BLaER1 treated with 17β-estradiol and CSF1 and Interleukin-3, amounts not matched to agents 10 nM and 100 nM (cell line): Measurements from ENCODE around the gene DAB2IP.

ENCODE experiments used
- H3K27ac ChIP-seq, 11 experiments: shearing (Covaris generic); formaldehyde crosslinking; 2 replicates each; pipeline ENCODE4 v1.8.1; 2022
- H3K27me3 ChIP-seq, 11 experiments: shearing (Covaris generic); formaldehyde crosslinking; 2 replicates each; pipeline ENCODE4 v1.8.1; 2022
- H3K36me3 ChIP-seq, 11 experiments: shearing (Covaris generic); formaldehyde crosslinking; 2 replicates each; pipeline ENCODE4 v1.8.1; 2022
- H3K4me1 ChIP-seq, 10 experiments: shearing (Covaris generic); formaldehyde crosslinking; 2 replicates each; pipeline ENCODE4 v1.8.1; 2022
- H3K4me2 ChIP-seq, 11 experiments: shearing (Covaris generic); formaldehyde crosslinking; 2 replicates each; pipeline ENCODE4 v1.8.1; 2022
- H3K4me3 ChIP-seq, 10 experiments: shearing (Covaris generic); formaldehyde crosslinking; 2 replicates each; pipeline ENCODE4 v1.8.1; 2022
- H3K9ac ChIP-seq, 11 experiments: shearing (Covaris generic); formaldehyde crosslinking; 2 replicates each; pipeline ENCODE4 v1.8.1; 2022
- H3K9me3 ChIP-seq, 11 experiments: shearing (Covaris generic); formaldehyde crosslinking; replicated peaks in 1 of 11; 2 replicates each; pipeline ENCODE4 v1.8.1; 2022
- H4K20me1 ChIP-seq, 11 experiments: shearing (Covaris generic); formaldehyde crosslinking; 2 replicates each; pipeline ENCODE4 v1.8.1; 2022
- Cebpa-rat ChIP-seq, 11 experiments: shearing (Covaris generic); IDR thresholded peaks; 2 replicates each; pipeline ENCODE4 v1.8.1; 2022

DAB2IP gene

GRCh38 chr9:121689461-121690157 lies 38.2 kb downstream of the DAB2IP start:
- no peak overlapping the region for H3K4me3 ChIP-seq
- no peak overlapping the region for H3K9ac ChIP-seq
- no peak overlapping the region for H3K27ac ChIP-seq
- H3K9me3 ChIP-seq = no peaks in the 10 kb centered on the region
- H3K4me1 ChIP-seq = peaks cover 4 to 35% (median 20%) of the 10 kb centered on the region in 10 experiments; a peak in 17 of 20 replicates
- TF ChIP-seq Cebpa-rat (IDR thresholded peaks at IDR 0.05) = no peak
- no peaks in the 10 kb centered on the region for H3K27me3 ChIP-seq
- H3K4me2 ChIP-seq = no peak overlapping the region
- peaks cover 0 to 52% (median 17%) of the 10 kb centered on the region in 11 experiments; a peak in 13 of 22 replicates for H4K20me1 ChIP-seq
- no peaks in the 10 kb centered on the region for H3K36me3 ChIP-seq

- H4K20me1 ChIP-seq = peaks cover 0 to 59% (median 17%) of the 10 kb centered on the region in 11 experiments; a peak in 13 of 22 replicates
Measured at GRCh38 chr9:121690316-121690715, 38.9 kb downstream of the DAB2IP start.

GRCh38 chr9:121690766-121691165 lies 39.3 kb downstream of the DAB2IP start:
- Histone ChIP-seq H3K9ac (no peak overlapping the region), H3K4me3 (no peak overlapping the region), H3K27me3 (no peaks in the 10 kb centered on the region), H3K4me1 (peaks cover 4 to 36% (median 20%) of the 10 kb centered on the region in 10 experiments; a peak in 17 of 20 replicates), H3K4me2 (no peak overlapping the region), H3K27ac (no peak overlapping the region), H3K36me3 (no peaks in the 10 kb centered on the region), H4K20me1 (peaks cover 0 to 56% (median 17%) of the 10 kb centered on the region in 11 experiments; a peak in 13 of 22 replicates), H3K9me3 (no peaks in the 10 kb centered on the region)
- no peak for TF ChIP-seq Cebpa-rat (IDR thresholded peaks at IDR 0.05)

More at GRCh38 chr9:121690316-121690715, 38.9 kb downstream of the DAB2IP start:
- peaks cover 4 to 36% (median 20%) of the 10 kb centered on the region in 10 experiments; a peak in 17 of 20 replicates for H3K4me1 ChIP-seq
- H3K27me3 ChIP-seq = no peaks in the 10 kb centered on the region
- H3K4me3 ChIP-seq = no peak overlapping the region
- H3K4me2 ChIP-seq = no peak overlapping the region
- H3K36me3 ChIP-seq = no peaks in the 10 kb centered on the region
- no peak for TF ChIP-seq Cebpa-rat (IDR thresholded peaks at IDR 0.05)
- no peak overlapping the region for H3K27ac ChIP-seq
- H3K9ac ChIP-seq = no peak overlapping the region
- H3K9me3 ChIP-seq = no peaks in the 10 kb centered on the region

- Histone ChIP-seq H3K27me3 (no peaks in the 10 kb centered on the region), H3K36me3 (no peaks in the 10 kb centered on the region), H3K4me2 (no peak overlapping the region; a peak in 1 of 22 replicates), H3K27ac (no peak overlapping the region), H3K4me3 (no peak overlapping the region), H3K9me3 (no peaks in the 10 kb centered on the region), H3K9ac (no peak overlapping the region), H4K20me1 (peaks cover 0 to 54% (median 20%) of the 10 kb centered on the region in 11 experiments; a peak in 12 of 22 replicates), H3K4me1 (peaks cover 7 to 39% (median 28%) of the 10 kb centered on the region in 10 experiments; a peak in 19 of 20 replicates)
- no peak for TF ChIP-seq Cebpa-rat (IDR thresholded peaks at IDR 0.05)
Measured at GRCh38 chr9:121691890-121692289, 40.5 kb downstream of the DAB2IP start.

- Histone ChIP-seq H3K36me3 (no peaks in the 10 kb centered on the region), H3K27me3 (peaks cover 0 to 8% (median 2%) of the 10 kb centered on the region in 11 experiments; a peak in 10 of 22 replicates), H3K9ac (no peak overlapping the region; a peak in 1 of 22 replicates), H4K20me1 (peaks cover 0 to 52% (median 20%) of the 10 kb centered on the region in 11 experiments; a peak in 13 of 22 replicates), H3K27ac (no peak overlapping the region), H3K4me2 (peak overlapping the region; percentile 30 to 52 (median 38); a peak in 20 of 22 replicates), H3K4me1 (peaks cover 13 to 43% (median 35%) of the 10 kb centered on the region in 10 experiments; a peak in 19 of 20 replicates), H3K9me3 (no peaks in the 10 kb centered on the region), H3K4me3 (no peak overlapping the region)
- no peak for TF ChIP-seq Cebpa-rat (IDR thresholded peaks at IDR 0.05)
Measured at GRCh38 chr9:121692606-121693387, 41.4 kb downstream of the DAB2IP start.

- H3K9ac ChIP-seq = peak overlapping the region in 1 of 11 experiments; percentile 19; a peak in 1 of 22 replicates
- H3K27ac ChIP-seq = no peak overlapping the region
- peaks cover 0 to 14% (median 7%) of the 10 kb centered on the region in 11 experiments; a peak in 15 of 22 replicates for H3K27me3 ChIP-seq
- no peak for TF ChIP-seq Cebpa-rat (IDR thresholded peaks at IDR 0.05)
- no peaks in the 10 kb centered on the region for H3K36me3 ChIP-seq
- H3K4me2 ChIP-seq = peak overlapping the region in 8 of 11 experiments; percentile 30 to 52 (median 36); a peak in 12 of 22 replicates
- H4K20me1 ChIP-seq = peaks cover 0 to 57% (median 25%) of the 10 kb centered on the region in 11 experiments; a peak in 13 of 22 replicates
- H3K4me1 ChIP-seq = peaks cover 13 to 49% (median 41%) of the 10 kb centered on the region in 10 experiments; a peak in 19 of 20 replicates
- H3K4me3 ChIP-seq = no peak overlapping the region
- H3K9me3 ChIP-seq = no peaks in the 10 kb centered on the region
Measured at GRCh38 chr9:121693388-121693670, 41.9 kb downstream of the DAB2IP start.

- Histone ChIP-seq H3K9ac (no peak overlapping the region), H3K4me3 (no peak overlapping the region), H3K9me3 (no peaks in the 10 kb centered on the region), H3K27me3 (peaks cover 0 to 19% (median 11%) of the 10 kb centered on the region in 11 experiments; a peak in 15 of 22 replicates), H3K4me1 (peaks cover 13 to 53% (median 44%) of the 10 kb centered on the region in 10 experiments; a peak in 19 of 20 replicates), H3K36me3 (no peaks in the 10 kb centered on the region), H3K4me2 (peak overlapping the region in 5 of 11 experiments; percentile 30 to 51 (median 38); a peak in 6 of 22 replicates), H3K27ac (no peak overlapping the region), H4K20me1 (peaks cover 0 to 61% (median 29%) of the 10 kb centered on the region in 11 experiments; a peak in 13 of 22 replicates)
- TF ChIP-seq Cebpa-rat (IDR thresholded peaks at IDR 0.05) = no peak
Measured at GRCh38 chr9:121694001-121694400, 42.6 kb downstream of the DAB2IP start.

GRCh38 chr9:121694600-121694999 lies 43.2 kb downstream of the DAB2IP start:
- Histone ChIP-seq H3K27me3 (peaks cover 0 to 23% (median 11%) of the 10 kb centered on the region in 11 experiments; a peak in 15 of 22 replicates), H3K4me1 (peaks cover 16 to 56% (median 47%) of the 10 kb centered on the region in 10 experiments), H3K4me3 (no peak overlapping the region), H3K4me2 (no peak overlapping the region), H4K20me1 (peaks cover 0 to 65% (median 29%) of the 10 kb centered on the region in 11 experiments; a peak in 13 of 22 replicates), H3K9ac (no peak overlapping the region), H3K9me3 (no peaks in the 10 kb centered on the region), H3K27ac (no peak overlapping the region), H3K36me3 (no peaks in the 10 kb centered on the region)
- TF ChIP-seq Cebpa-rat (IDR thresholded peaks at IDR 0.05) = no peak
